Measurements from ENCODE around the gene UQCC2.
A peak's percentile ranks its signal among the peaks of the same experiment; 100 is the strongest.

Gene UQCC2

DNA sequence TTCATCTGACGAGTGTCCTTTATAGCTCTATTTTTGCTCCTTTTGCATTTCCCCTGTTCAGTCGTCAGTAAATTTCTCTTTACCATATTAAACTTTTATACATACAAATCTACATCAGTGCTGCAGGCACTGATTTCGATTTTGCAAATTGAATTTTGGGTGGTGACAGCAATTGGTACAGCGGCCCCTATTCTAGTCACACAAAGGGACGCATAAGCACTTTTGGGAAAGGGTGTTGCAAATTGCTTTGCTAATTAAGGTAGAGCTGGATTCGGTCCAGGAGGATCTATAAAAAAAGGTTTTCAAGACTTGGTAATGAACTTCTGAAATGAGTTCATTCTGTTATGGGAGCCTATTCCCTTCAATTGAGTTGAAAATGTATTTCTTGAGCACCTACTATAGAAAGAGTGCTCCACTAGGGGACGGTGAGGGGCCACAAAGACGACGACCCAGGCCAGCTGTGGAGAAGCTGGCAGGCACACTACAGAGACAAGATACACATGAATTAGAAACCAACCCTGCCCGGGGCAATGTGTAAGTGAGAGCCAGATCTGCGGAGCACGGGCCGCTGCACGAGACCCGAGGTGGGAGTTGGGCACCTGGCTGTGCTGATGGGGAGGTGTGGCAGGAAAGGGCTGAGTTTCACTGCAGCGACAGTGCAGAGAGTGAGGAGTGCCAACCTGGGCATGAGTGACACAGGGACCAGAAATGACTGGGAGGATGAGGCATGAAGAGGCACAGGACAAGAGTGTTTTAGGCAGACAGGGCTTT, 5.4 kb downstream of the UQCC2 start:
- no peak for DNase-seq (ENCODE audit: low read depth)

- DNase-seq (ENCODE audit: low read depth), result no peak
Measured at GRCh38 chr6:33705268-33705885, 6.1 kb downstream of the UQCC2 start.

DNA sequence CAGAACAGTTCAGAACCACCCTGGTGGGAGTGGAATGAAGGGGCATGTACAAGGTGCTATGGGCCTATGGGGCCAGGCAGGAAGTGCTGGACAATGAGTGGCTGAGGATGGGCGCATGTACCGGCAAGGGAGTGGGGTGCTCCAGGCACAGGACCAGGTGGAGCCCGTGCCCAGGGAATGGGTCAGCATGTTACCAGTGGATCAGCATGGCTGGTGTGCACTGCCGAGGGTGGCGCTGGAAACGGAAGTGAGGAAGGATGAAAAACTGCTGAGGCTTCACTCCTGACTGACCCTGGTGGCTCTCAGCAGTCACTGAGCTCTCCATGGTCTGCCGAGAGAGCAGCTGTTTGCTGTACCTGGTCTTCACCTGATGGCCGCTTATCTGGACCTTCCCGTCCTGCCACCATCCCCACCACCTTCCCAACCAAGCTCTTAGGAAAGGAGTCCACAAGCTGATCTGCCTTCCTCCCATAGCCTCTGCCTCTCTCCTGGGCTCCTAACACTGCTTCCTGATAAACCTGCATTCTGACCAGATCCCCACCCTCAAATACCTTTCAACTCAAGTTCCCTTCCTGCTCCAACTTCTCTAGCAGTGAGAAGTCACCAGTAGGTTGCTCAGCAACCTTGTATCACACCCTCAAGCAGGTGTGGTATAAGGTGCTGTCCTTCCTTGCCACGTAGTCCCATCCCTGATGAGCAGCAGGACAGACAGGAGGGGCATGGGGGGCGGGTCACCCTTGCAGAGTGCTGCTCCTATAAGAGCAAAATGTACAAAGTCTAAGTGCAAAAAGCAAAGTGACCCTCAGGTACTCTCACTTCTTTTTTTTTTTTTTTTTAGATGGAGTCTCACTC, 7.1 kb downstream of the UQCC2 start:
- no peak for DNase-seq (ENCODE audit: low read depth)

- DNase-seq (ENCODE audit: low read depth), result no peak
Measured at GRCh38 chr6:33702345-33702977, 9.0 kb downstream of the UQCC2 start.

DNA sequence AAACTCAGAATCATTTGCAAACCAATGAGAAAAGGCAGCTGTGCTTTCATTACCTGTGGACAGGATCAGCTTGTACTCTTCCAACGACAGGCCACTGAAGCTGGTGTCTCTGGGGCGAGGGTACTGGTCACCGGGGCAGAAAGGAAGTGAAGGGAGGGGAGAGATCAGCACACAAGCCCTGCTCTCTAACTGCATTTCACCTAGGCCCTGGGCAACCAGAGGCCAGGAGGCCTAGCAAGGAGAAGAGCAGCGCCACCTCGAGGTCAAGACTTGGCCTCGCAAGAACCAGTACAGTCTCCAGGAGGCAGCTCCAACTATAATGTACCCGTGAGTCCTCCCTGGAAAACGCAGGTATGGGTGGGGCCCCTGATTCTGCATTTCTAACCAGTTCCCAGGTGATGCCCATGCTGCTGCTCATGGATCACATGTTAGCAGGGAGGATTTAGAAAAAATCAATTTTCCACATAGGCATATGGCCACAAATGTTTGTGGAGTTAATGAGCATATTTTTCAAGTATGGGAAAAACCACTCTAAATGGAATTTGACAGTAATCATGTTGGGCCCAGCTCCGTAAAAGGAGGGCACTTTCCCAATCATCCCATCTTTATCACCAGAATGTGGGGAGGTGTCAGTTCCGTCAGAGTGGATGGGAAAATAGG, 11.0 kb downstream of the UQCC2 start:
- no peak for DNase-seq (ENCODE audit: low read depth)

DNA sequence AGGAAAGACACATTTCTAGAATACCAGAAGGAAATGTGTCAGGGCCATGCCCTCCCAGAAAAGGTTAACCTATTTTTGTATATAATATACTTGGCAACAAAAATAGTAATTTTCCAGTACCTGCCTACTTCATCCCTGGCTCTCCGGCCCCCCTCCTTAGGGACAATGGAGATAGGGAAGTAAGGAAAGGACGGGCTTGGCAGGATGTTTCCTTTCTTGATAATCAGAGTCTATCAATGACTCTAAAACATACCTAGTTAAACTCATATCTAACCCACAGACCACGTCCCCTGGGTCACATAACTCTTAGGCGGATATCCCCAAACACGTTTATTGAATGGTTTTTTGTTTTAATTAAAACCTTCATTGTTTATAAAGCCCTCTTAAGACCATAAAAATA, 11.8 kb downstream of the UQCC2 start:
- no peak for DNase-seq (ENCODE audit: low read depth)

GRCh38 chr6:33699131-33699530, 12.4 kb downstream of the UQCC2 start:
- no peak for DNase-seq (ENCODE audit: low read depth)

- DNase-seq (ENCODE audit: low read depth), result no peak
Measured at GRCh38 chr6:33698494-33698893, 13.0 kb downstream of the UQCC2 start.

DNA sequence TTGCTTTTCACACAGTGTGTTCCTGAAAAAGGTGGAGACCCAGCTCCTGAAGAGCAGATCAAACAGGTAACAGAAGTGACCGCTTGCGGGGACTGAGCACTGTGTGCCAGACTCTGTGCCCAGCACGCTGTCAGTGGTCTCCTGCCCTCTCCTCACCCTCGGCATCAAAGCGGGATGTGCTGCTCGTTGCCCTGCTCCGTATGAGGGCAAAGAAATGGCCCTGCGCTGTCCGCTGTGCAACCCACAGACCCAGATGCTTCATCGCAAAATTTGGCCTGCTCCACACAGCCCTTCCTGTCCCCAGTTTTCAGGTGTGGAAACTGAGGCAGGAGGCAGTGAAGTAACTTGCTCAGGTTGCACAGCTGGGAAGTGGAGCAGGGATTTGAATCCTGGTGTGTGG, 13.7 kb downstream of the UQCC2 start:
- DNase-seq (ENCODE audit: low read depth), result no peak

DNA sequence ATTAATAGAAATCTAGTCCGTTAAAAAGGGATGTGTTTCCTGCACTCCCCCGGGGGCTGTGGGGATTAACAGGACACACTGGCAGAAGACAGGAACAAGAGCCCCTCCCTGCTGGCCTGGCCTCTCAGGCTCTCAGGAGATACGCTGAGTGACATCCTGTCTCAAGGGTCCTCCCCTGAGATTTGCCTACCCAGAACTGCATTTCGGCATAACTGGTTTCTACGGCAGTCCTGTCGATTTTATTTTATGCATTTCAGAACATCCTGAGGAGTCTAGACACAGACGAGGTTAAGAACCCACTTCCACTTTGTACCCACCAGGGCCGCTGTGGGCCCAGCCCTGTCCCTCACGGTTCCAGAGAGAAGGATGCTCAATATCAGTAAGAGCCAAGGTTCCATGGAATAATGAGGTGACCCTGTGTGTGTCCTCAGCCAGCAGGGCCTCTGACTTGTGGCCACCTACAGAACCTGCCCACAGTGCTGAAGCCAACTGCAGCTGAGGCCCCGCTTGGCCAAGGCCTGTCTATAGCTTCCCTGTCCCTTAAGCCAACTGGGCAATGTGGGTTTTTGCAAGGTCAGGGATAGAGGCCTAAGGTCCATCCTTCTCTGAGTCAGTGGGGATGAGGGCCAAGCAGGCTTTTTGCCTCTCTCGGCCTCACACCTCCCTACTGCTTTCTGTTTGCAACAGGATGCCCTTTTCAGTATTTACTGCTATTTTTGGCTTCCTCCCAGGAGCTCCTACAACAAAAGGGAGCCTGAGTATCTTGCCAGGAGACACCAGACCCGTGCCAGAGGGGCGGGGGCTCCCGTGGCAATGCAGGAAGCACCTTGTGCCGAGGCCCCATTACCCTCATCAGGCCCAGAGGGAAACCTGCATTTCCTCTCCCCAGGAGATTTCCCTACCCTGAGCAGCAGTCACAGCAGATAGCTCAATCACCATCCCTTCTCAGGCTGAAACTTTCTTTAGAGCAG, 14.7 kb downstream of the UQCC2 start:
- no peak for DNase-seq (ENCODE audit: low read depth)

- DNase-seq (ENCODE audit: low read depth), result no peak
Measured at GRCh38 chr6:33696076-33696475, 15.4 kb downstream of the UQCC2 start.

GRCh38 chr6:33695451-33695887, 16.0 kb downstream of the UQCC2 start:
- no peak for DNase-seq (ENCODE audit: low read depth)

DNA sequence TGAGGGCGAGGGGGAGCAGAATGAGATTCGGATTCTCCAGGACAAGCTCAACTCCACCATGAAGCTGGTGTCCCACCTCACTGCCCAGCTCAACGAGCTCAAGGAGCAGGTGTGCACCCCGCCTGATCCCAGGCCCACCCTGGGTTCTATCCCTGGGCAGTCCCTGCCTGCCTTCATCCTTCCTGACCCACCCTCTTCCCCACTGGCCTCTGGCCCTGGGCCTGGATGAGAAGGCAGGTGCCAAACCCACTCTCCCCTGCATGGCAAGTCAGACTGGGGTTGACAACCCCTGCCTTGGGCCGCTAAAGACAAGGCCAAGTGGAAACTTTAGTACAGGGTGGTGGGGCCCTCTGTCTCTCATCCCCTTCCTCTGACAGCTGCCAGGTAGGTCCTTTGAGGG, 16.5 kb downstream of the UQCC2 start:
- DNase-seq (ENCODE audit: low read depth), result no peak

DNA sequence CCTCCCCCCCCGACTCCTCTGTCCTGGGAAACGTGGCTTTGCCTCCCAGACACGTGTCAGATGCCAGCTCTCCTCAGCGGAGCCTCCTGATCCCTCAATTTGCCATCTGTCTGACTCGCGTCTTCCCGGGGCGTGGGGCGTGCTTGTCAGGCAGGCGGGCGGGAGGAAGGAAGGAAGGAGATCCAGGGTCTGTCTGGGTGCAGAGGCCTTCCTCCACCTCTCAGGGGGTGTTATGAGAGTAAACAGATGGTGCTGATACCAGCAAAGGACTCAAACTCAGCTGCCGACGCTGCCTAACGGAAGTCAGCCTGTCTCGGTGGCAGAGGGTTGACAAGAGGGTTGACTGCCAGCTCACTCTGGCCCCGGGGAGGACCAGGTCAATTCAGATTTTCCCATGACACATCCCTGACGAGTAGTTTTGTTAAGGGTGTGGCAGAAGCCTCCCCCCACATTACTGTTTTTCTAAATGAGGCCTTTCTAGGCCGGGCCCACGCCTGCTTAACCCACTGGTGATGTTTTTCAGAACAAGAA, 17.0 kb downstream of the UQCC2 start:
- DNase-seq (ENCODE audit: low read depth), result peak; percentile 91

- no peak for DNase-seq (ENCODE audit: low read depth)
Measured at GRCh38 chr6:33693186-33694105, 18.1 kb downstream of the UQCC2 start.

GRCh38 chr6:33692760-33693158, 18.7 kb downstream of the UQCC2 start:
- DNase-seq (ENCODE audit: low read depth), result peak; percentile 73

DNA sequence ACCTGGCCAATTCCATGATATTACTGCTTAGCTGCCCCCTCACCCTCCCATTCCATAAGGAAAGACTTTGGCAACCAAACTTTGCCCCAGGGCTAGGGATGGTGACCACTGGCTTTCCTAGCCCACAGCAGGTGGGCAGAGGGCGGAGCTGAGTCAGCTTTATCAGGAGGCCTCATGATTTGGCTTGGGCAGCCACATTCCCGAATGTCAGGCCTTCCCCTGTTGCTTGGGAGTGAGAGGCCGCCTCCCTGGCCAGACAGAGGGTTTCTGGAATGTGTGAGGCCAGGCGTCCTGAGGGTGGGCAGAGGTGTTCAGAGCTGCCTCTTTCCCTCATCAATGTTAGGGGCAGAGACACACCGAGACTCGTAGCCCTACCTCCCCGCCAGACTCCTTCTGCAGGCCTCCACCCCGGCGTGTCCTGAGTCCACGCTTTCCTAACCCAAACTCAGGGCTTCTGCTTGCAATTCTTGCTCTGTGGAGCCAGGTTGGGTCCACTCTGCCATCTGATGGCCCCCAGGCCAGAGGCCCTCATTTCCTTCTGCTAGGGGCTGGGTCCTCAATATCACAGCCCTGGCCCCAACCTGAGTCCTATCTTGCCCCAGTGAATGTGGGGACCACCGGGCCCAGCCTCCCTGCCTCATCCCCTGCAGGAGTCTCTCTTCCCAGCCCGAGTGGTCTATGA, 19.3 kb downstream of the UQCC2 start:
- DNase-seq (ENCODE audit: low read depth), result no peak

DNA sequence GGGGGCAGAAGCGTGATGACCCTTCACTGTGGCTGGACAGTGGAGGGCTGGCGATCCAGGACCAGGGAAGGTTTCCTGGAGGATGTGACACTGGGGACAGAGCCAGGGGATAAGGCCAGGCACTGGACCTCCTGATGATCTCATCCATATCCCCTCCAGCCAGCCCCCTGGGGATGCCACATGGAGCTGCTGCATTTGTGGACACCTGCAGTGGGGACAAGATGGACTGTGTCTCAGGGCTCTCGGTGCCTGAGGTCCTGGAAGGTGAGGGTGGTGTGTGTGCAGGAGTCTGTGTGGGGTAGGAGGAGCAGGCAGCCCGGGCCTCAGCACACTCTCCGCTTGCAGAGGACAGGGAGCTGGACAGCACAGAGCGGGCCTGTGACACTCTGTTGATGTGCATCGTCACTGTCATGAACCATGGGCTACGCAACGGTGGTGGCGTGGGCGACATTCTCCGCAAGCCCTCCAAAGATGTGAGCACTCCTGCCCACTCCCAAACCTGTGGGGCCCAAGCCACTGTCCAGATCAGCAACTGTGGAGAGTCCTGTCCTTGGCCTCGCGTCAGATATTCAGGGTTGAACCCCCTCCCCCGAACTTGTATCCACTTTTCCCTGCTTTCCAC, 19.9 kb downstream of the UQCC2 start:
- DNase-seq (ENCODE audit: low read depth), result no peak
